GM19099 (cell line): ENCODE results near the gene TCAP.

Source experiments
- POLR2A ChIP-seq: IDR thresholded peaks from 3 replicates; pipeline ENCODE4 v1.6.1; 2011; ENCODE audit warnings: low read depth; ENCODE audit not compliant: insufficient read length; ENCODE audit errors: extremely low read depth

Gene TCAP, protein sequence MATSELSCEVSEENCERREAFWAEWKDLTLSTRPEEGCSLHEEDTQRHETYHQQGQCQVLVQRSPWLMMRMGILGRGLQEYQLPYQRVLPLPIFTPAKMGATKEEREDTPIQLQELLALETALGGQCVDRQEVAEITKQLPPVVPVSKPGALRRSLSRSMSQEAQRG

DNA sequence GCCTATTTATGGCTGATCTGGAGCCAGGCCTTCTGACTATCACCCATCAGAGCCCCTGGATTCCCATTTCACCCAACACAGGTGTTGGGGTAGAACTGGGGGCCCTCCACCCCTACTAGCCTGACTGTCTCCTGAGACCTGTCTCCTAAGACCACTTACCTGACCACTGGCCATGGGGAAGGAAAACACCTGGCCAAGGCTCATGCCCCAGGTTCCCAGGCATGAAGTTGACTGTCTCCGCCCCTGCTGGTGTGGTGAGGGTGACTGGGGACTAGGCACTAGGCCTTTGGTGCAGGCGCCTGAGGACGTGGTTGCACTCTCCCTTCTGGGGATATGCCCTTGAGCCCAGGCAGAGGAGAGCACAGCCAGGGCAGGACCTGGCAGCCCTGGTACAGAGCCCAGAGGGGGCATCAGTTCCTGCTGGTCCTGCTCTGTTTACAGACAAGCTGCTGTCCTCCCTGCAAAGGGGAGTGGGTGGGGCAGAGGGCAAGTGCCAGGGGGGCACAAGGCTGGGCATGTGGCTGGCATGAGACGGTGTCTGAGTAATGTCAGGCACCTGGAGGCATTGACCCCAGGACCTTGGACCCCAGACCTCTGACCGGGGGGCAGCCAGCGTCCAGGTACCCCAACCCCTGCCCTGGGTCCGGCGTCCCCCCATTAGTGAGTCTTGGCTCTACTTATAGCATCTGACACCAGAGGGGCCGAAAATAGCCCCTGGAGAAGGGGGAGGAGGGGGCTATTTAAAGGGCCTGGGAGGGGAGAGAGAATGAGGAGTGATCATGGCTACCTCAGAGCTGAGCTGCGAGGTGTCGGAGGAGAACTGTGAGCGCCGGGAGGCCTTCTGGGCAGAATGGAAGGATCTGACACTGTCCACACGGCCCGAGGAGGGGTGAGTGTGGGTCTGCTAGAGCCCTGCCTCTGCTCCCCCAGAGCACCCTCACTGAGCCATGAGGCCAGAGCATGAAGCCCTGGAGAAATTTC lies at the start of gene TCAP:
TCAP (plus strand) TSS at position 769 of the 981 bp plus-strand sequence; CDS start at position 780, 11 bp downstream.
- no peak for TF ChIP-seq POLR2A

DNA sequence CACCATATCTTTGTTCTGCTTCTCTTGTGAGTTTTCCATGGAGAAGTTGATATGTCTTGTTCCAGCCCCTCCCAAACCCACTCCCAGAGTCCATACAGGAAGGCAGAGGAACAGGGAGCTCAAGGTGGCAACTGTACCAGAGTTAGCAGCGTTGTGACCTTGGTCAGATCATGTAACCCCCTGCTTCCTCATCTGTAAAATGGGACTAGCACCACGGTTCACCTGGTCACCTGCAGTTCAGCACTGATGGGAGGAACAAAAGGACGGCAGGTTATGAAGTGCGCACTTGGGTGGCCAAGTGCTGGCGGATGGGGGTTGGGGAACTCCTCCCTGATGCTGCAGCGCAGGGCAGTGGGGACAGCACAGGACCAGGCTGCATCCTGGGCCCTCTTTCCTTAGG lies 49.7 kb upstream of the TCAP start:
- TF ChIP-seq POLR2A = no peak

DNA sequence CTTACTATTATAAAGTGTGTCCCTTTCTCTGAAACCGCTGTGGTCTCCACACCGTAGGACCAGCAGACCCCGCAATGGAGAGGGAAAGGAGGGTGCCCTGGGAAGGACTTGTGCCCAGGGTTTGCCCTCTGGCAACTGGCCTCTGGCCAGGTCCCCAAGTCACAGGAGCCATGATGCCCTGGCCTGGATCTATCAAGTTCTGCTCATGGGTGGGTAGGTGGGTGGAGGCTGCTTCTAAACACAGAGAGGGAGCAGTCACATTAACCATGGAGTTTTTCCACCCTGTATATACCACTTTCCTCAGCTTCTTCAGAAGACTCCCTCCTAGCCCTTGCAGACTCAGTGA lies 48.1 kb upstream of the TCAP start:
- no peak for TF ChIP-seq POLR2A

DNA sequence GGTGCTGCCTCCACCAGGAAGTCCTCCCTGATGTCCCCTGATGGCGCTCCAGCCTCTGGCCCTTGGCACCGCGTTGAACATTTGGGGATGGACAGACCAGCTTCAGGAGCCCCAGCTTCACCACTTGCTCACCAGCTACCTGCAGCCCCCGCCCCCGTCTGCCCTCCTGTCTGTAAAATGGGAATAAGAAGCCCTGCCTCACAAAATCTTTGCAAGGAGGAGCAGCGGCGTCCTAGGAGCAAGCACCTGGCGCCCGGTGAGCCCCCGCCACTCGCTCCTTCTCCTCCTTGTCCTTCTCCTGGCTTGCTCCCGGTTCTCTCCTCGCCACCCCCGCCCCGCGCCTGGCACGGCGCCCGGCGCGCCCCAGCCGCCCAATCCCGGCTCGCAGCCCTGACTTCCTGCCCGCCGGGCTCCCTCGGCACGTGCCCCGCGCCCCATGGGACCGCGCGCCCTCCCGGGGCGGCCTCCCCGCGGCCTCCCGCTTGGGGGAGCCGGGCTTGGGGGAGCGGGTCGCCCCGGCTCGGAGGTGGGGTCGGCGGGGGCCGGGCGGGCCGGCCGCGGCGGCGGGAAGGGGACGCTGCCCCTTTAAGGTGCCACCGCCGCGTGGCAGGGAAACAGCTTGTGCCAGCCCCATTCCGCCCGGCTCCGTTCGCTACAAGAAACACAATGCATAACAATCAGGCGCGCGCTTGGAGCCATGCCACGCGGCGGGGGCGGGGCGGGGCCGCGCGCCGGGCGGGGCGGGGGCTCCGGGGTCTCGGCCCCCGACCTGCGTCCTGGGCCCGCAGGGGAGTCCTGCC lies 47.5 kb upstream of the TCAP start:
- TF ChIP-seq POLR2A = no peak

DNA sequence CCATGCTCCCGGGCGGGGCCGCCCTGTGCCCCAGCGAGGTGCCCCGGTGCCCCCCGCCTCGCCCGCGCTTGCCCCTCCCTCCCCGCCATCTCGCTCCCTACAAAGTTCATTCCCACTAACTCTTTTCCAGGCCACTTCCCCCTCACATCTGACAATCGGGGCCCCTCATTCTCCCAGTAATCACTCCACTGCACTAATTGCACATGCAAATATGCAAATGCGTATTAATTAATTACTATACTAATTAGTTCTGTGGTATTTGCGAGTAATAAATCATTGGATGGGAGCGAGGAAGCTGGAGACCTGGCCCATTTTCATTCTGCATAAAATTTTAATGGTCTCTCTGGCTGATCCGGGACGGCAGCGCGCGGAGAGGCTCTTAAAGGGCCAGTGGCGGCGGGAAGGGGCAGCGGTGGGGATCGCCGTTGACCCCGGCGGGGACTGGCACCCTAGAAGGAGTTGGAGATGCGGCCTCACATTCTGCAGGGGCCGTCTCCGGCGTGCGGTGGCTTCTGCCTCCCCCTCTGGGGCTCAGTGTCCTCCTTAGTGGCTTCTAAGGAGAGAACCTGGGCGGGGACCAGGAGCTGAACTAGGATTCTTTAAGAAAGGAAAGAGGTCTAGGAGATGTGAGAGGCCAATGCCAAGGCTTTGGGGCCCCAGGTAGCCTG lies 46.8 kb upstream of the TCAP start:
- TF ChIP-seq POLR2A = no peak

DNA sequence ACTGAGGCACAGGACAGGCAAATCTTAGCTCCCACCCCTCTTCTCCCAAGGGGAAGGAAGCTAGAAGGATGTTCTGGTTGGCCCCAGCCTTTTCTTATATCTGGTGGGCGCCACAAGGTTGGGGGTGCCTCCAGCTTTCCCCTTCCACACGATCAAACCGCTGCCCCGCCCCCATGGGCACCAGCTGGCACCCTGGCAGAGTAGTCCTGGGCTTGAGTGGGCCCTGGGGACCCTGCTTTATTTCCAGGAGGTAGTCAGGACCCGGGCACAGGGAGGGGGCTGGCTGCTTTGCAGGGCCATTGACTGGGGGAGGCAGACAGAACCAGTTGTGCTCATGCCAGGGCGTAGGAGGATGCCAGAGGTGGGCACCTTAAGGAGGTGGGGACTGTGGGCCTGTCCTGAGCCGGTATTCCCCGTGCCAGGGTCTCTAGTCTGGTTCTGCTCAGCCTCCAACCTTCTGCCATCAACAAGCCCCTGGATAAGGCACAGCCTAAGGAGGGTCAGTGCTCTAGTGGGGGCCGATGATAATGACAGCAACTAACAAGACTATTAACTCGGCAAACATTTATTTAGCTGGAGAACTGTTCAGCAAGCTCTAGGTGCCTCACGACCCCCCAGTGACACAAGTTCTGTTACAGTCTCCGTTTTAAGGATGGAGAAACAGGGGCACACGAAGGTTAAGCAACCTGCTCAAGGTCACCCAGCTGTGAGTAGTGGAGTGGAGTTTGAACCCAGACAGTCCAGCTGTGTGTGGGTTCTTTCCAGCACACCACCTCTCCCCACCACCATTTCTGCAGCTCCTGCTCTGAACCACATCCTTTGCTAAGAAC lies 46.0 kb upstream of the TCAP start:
- TF ChIP-seq POLR2A = no peak

DNA sequence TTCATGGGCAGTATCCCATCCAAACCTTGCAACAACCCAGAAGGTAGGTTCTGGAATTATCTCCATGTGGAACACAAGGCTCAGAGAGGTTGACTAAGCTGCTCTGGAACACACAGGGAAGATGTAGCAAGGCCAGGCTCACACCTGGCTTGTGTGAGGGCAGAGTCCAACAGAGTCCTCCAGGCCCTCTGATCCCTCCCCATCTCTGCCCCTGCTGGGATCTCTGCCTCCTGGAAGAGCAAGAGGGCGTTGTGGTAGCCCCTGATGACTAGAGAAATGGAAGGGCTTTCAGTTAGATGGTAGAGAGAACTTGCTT lies 45.4 kb upstream of the TCAP start:
- no peak for TF ChIP-seq POLR2A

DNA sequence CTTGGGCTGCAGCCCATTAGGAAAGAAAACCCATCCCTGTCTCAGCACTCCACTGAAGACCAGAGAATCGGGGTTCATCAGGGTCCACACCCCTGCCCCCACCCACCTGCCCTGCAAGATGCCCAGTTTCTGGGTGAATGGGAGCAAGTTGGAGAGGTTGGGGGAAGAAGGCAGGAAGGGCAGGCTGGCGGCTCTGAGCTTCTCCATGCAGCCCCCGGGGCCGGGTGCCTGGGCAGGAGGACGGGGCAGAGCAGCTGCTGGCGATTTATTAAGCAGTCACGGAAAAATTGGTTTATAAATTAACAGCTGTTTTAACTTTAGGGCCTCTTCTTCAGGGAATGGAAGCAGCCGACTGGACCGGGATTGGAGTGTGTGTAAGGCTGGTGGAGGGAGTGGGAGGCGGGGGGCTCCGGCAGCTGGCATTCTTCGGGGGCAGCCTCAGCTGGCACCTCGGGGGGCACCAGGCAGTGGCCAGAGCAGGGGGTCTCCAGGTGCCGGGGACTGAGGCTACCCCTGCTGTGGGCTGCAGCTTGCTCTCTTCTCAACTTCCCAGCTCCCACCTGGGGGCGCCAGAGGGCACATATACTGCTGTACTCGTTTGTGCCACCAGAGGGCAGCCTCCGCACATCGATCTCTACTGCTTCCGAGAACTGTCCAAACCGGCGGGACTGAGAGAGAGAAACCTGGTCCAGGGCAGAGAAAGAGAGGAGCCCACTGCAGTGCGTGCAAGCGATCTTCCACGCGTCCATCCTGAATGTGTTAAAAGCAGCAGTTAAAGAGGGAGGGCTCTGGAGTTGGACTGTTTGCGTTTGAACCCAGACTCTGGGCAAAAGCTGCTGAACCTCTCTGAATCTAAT lies 43.4 kb upstream of the TCAP start:
- TF ChIP-seq POLR2A = no peak

DNA sequence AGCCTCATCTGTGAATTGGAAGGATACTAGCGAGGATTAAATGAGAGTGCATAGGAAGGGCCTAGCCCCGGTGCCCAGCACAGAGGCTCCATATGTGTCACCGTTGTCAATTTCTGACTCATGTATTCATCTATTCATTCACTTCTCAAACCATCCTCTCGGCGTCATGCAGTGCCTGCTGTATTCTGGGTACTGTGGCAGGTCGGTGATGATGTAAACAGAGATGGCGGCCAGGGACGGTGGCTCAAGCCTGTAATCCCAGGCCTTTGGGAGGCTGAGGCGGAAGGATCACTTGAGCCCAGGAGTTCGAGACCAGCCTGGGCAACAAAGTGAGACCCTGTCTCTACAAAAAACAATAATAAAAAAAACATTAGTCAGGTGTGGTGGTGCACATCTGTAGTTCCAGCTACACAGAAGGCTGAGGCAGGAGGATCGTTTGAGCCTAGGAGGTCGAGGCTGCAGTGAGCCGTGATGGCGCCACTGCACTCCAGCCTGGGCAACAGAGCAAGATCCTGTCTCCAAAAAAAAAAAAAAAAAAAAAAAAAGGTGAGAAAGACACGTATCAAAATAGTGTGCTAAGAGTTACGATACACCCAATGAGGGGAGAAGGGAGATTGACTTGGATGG lies 42.7 kb upstream of the TCAP start:
- TF ChIP-seq POLR2A = no peak

DNA sequence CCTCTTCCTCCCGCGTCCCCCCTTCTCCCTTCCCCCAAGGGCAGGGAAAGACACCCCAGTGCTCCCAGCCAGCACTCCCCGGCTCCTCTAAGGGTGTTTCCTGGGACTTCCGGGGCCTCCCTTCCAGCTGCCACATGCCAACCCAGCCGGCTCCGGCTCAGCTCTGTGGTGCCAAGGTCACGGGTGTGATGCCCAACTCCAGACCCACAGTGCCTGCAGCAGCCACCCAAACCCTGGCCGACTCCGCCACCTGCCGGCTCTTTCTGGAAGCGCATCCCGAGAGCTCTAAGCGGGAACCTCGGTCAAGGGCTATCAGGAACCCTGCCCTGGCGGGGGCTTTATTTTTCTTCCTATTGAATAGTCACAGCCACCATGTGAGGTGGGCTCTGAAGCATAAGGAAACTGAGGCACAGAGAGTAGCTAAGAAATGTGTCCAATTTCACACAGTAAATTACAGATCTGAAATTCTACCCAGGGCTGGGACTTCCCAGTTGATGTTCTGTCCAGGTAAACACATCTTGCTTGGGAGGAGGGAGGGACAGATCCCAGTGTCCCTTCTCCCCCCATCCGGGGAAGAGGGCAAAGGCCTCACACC lies 41.7 kb upstream of the TCAP start:
- no peak for TF ChIP-seq POLR2A

DNA sequence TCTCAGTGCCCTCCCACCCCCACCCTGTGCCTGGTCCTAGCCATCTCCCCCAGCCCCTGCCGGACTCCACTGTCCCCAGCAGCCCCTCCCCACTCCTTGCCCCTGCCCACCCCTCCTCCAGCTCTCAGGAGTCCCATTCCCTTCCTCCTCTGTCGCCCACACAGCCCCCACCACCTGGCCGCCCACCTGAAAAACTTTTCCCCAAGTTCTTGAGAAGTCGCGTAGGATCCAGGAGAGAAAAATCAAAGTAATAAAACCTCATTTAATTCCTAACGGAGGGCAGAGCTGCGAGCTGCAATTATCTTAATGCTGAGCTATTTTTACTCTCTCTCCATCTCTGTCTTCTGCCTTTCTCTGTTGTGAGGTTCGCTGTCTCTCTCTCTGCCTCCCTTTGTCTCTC lies 40.8 kb upstream of the TCAP start:
- TF ChIP-seq POLR2A = no peak

DNA sequence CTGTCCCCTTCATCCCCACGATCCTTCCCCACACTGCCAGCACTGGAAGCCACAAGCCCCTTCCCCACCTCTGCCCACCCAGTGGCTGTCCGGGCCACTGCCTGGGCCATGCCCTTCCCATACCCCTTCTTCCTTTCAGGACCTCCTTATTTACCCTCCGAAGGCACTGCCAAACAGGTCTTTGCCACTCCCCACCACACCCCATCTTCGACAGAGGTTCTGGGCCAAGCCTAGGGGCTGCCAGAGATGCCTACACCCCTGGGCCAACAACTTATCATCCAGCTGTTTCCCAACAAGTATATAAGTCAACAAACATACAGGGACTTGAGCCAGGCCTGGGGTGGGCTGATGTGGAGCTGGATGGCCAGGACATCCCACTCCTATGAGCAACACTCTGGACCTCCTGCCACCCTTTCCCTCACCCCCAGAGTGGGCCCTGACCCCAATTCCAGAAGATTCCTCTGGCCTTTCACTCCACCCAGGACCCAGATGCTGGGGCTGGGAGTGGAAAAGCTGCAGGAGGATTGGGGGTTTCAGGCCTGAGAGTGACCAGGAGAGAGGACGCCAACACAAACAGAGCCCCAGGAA lies 39.9 kb upstream of the TCAP start:
- TF ChIP-seq POLR2A = no peak
